SK-N-SH (cell line): ENCODE measurements around the gene UNC119. TPM values are rescaled to one million over a fixed set of nuclear protein-coding genes. Genes with fewer than 3 reads are reported as not detected.

ENCODE experiments used
- CTCF ChIA-PET: fragments of 300-600, 350-600 bp; formaldehyde crosslinking; extraction: SDS; loops from one replicate; lab custom pipeline; 2021; lab: Yijun Ruan, JAX
- POLR2A ChIA-PET: fragments of 350-600 bp; sonication (Branson Sonifier 250); formaldehyde crosslinking; extraction: SDS; loops from one replicate; lab custom pipeline; 2020; ENCODE audit warnings: antibody characterized with exemption, inconsistent platforms; lab: Yijun Ruan, JAX
- DNase-seq: peaks from one replicate; pipeline ENCODE4 v3.0.0; 2012
- H2AFZ ChIP-seq: fragments of 200-600 bp; sonication (generic); 2 replicates; pipeline ENCODE4 v1.8.1; 2016; ENCODE audit warnings: antibody characterized with exemption, mild to moderate bottlenecking, low read depth
- H3F3A ChIP-seq: fragments of 200-600 bp; sonication (generic); replicated peaks from 2 replicates; pipeline ENCODE3; 2016; ENCODE audit warnings: antibody characterized with exemption, mild to moderate bottlenecking; ENCODE audit not compliant: insufficient read depth
- H3K27ac ChIP-seq, 2 experiments: fragments of 200-500 bp in 1 of 2; fragments of 200-600 bp in 1 of 2; sonication (Bioruptor generic) in 1 of 2; sonication (generic), shearing (Covaris generic) in 1 of 2; 2 replicates each; pipeline versions ENCODE4 v1.5.1 to v1.6.1; 2014 to 2016; ENCODE audit warnings: low read depth in 2 of 2, inconsistent platforms in 1 of 2, low read length in 1 of 2, mild to moderate bottlenecking in 1 of 2, mixed read lengths in 1 of 2
- H3K27me3 ChIP-seq: fragments of 200-600 bp; sonication (generic), shearing (Covaris generic); 2 replicates; pipeline ENCODE4 v1.6.1; 2016; ENCODE audit warnings: mixed run types; ENCODE audit not compliant: insufficient read depth
- H3K36me3 ChIP-seq, 2 experiments: fragments of 200-500 bp in 1 of 2; fragments of 200-600 bp in 1 of 2; sonication (Bioruptor generic) in 1 of 2; sonication (generic) in 1 of 2; replicated peaks in 1 of 2; 2 replicates each; pipeline versions ENCODE3 to v1.5.1; 2014 to 2016; ENCODE audit warnings: low read length in 1 of 2, mild to moderate bottlenecking in 1 of 2; ENCODE audit not compliant: insufficient read depth in 2 of 2, control insufficient read depth in 1 of 2
- H3K4me1 ChIP-seq, 2 experiments: fragments of 200-500 bp in 1 of 2; fragments of 200-600 bp in 1 of 2; sonication (Bioruptor generic) in 1 of 2; sonication (generic), shearing (Covaris generic) in 1 of 2; 2 replicates each; pipeline versions ENCODE4 v1.5.1 to v1.6.1; 2014 to 2016; ENCODE audit warnings: low read depth in 1 of 2, low read length in 1 of 2, mixed run types in 1 of 2; ENCODE audit not compliant: insufficient read depth in 2 of 2, control insufficient read depth in 1 of 2
- H3K4me2 ChIP-seq: fragments of 200-600 bp; sonication (generic), shearing (Covaris generic); 2 replicates; pipeline ENCODE4 v1.6.1; 2017; ENCODE audit warnings: mixed run types
- H3K4me3 ChIP-seq, 2 experiments: fragments of 200-500 bp in 1 of 2; fragments of 200-600 bp in 1 of 2; sonication (Bioruptor generic) in 1 of 2; sonication (generic), shearing (Covaris generic) in 1 of 2; 2 replicates each; pipeline versions ENCODE4 v1.5.1 to v1.8.1; 2014 to 2016; ENCODE audit warnings: low read depth in 2 of 2, inconsistent platforms in 1 of 2, low read length in 1 of 2, mild to moderate bottlenecking in 1 of 2, mixed read lengths in 1 of 2, moderate library complexity in 1 of 2
- H3K79me2 ChIP-seq: fragments of 200-600 bp; sonication (generic); 2 replicates; pipeline ENCODE4 v1.8.1; 2017; ENCODE audit warnings: mild to moderate bottlenecking; ENCODE audit not compliant: insufficient read depth
- H3K9ac ChIP-seq: fragments of 200-600 bp; sonication (generic); 2 replicates; pipeline ENCODE4 v1.6.1; 2017; ENCODE audit warnings: mixed run types
- H3K9me2 ChIP-seq: fragments of 200-600 bp; sonication (generic); 2 replicates; pipeline ENCODE4 v1.6.1; 2017; ENCODE audit warnings: mixed run types
- H3K9me3 ChIP-seq: fragments of 200-600 bp; sonication (generic); 2 replicates; pipeline ENCODE4 v1.6.1; 2017; ENCODE audit warnings: mixed run types, mild to moderate bottlenecking, moderate library complexity
- H4K20me1 ChIP-seq: fragments of 200-600 bp; sonication (generic); 2 replicates; pipeline ENCODE4 v1.6.1; 2017; ENCODE audit warnings: mild to moderate bottlenecking, mixed run types; ENCODE audit not compliant: insufficient read depth
- CTCF ChIP-seq: fragments of 200-600 bp; sonication (generic); IDR thresholded peaks from 2 replicates; pipeline ENCODE4 v1.6.1; 2017; ENCODE audit warnings: antibody characterized with exemption, mild to moderate bottlenecking, moderate library complexity
- EP300 ChIP-seq, 2 experiments: IDR thresholded peaks; 2 replicates each; pipeline versions ENCODE4 v1.4.0 to v1.6.1; 2012; ENCODE audit warnings: borderline replicate concordance in 1 of 2, low read depth in 1 of 2, low read length in 1 of 2
- FOXJ3 ChIP-seq: sonication (generic); formaldehyde crosslinking; IDR thresholded peaks from 2 replicates; pipeline ENCODE4 v1.5.1; 2020; ENCODE audit warnings: mild to moderate bottlenecking, missing genetic modification reagents
- GATA2 ChIP-seq: sonication (generic); formaldehyde crosslinking; IDR thresholded peaks from 2 replicates; pipeline ENCODE4 v1.5.0; 2020; ENCODE audit warnings: mild to moderate bottlenecking, missing genetic modification reagents
- JUND ChIP-seq: IDR thresholded peaks from 2 replicates; pipeline ENCODE4 v1.4.0; 2012
- RCOR1 ChIP-seq: fragments of 150-350 bp; IDR thresholded peaks from 2 replicates; pipeline ENCODE4 v1.6.1; 2017; ENCODE audit warnings: antibody characterized with exemption, low read length
- REST ChIP-seq: IDR thresholded peaks from 2 replicates; pipeline ENCODE4 v1.6.1; 2012; ENCODE audit warnings: mild to moderate bottlenecking, low read depth, low read length, moderate library complexity
- RFX5 ChIP-seq: IDR thresholded peaks from 2 replicates; pipeline ENCODE4 v1.6.1; 2012; ENCODE audit warnings: mild to moderate bottlenecking, improper control_type of control experiment, low read length
- SIN3A ChIP-seq: IDR thresholded peaks from 2 replicates; pipeline ENCODE4 v1.6.1; 2012; ENCODE audit warnings: low read depth, mild to moderate bottlenecking, low read length, moderate library complexity, borderline replicate concordance
- SMC3 ChIP-seq: IDR thresholded peaks from 2 replicates; pipeline ENCODE4 v1.6.1; 2012; ENCODE audit warnings: low read depth, low read length, improper control_type of control experiment
- TCF12 ChIP-seq: IDR thresholded peaks from 2 replicates; pipeline ENCODE4 v1.4.0; 2012
- TEAD4 ChIP-seq: IDR thresholded peaks from 2 replicates; pipeline ENCODE4 v1.4.0; 2012; ENCODE audit warnings: mild to moderate bottlenecking, borderline replicate concordance; ENCODE audit not compliant: insufficient read depth
- WGBS: methylation state at CpG from one replicate; pipeline ENCODE4 v1.1.6; 2017; ENCODE audit warnings: low lambda C conversion rate; 5-methylcytosine and 5-hydroxymethylcytosine counted together
- polyA plus RNA-seq, 3 experiments: library from polyadenylated mRNA; depleted of rRNA; stranded (reverse); fragments of >200 nt; gene quantifications; 2 replicates each; pipeline ENCODE4 v1.2.3, GENCODE V29; 2012
- TF ChIP-seq, protein P1 (sequence below): IDR thresholded peaks from 2 replicates; pipeline ENCODE4 v1.4.0; 2012; ENCODE audit warnings: low read depth
- TF ChIP-seq, protein P2 (sequence below): IDR thresholded peaks from 2 replicates; pipeline ENCODE4 v1.4.0; 2012; ENCODE audit warnings: low read depth, borderline replicate concordance

Gene UNC119
- polyA plus RNA-seq, 1 of the 3 experiments (the other 2 are of a cell fraction): 89.9 TPM

GRCh38 chr17:28519236-28519635, 33.2 kb downstream of the UNC119 start:
- no peak for DNase-seq
- H3K4me2 ChIP-seq: no peak overlapping the region
- H3K4me3 ChIP-seq: no peak overlapping the region
- H4K20me1 ChIP-seq: no peaks in the 10 kb centered on the region
- peaks cover 7% of the 10 kb centered on the region; the same call in 1 of the 2 replicates for H3K27me3 ChIP-seq
- no peak overlapping the region for H2AFZ ChIP-seq
- no peaks in the 10 kb centered on the region for H3F3A ChIP-seq
- no peak overlapping the region for H3K9ac ChIP-seq
- POLR2A ChIA-PET: no interaction called here
- CTCF ChIA-PET: interaction anchor here (1.0 to 2.9 kb wide), 4 partner anchors 9 to 29 kb away, joined by 3 to 14 read pairs (median 4); no protein-coding TSS in a partner anchor
- H3K9me2 ChIP-seq: no peaks in the 10 kb centered on the region
- TF ChIP-seq RFX5 (no peak), SMC3 (no peak), JUND (no peak), GATA2 (CRISPR knock-in tag) (no peak), FOXJ3 (CRISPR knock-in tag) (no peak), SIN3A (no peak), TCF12 (no peak), EP300 (IDR thresholded peaks at IDR 0.05; ENCODE audit: borderline replicate concordance in 1 of 2, low read depth in 1 of 2, low read length in 1 of 2) (no peak), RCOR1 (no peak), CTCF (no peak), REST (no peak), TEAD4 (no peak)
- TF ChIP-seq, protein P1, sequence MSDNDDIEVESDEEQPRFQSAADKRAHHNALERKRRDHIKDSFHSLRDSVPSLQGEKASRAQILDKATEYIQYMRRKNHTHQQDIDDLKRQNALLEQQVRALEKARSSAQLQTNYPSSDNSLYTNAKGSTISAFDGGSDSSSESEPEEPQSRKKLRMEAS: no peak
- TF ChIP-seq, protein P2, sequence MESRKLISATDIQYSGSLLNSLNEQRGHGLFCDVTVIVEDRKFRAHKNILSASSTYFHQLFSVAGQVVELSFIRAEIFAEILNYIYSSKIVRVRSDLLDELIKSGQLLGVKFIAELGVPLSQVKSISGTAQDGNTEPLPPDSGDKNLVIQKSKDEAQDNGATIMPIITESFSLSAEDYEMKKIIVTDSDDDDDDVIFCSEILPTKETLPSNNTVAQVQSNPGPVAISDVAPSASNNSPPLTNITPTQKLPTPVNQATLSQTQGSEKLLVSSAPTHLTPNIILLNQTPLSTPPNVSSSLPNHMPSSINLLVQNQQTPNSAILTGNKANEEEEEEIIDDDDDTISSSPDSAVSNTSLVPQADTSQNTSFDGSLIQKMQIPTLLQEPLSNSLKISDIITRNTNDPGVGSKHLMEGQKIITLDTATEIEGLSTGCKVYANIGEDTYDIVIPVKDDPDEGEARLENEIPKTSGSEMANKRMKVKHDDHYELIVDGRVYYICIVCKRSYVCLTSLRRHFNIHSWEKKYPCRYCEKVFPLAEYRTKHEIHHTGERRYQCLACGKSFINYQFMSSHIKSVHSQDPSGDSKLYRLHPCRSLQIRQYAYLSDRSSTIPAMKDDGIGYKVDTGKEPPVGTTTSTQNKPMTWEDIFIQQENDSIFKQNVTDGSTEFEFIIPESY: no peak
- TF ChIP-seq, all 33 proteins: peak for 0
- WGBS: 36% methylated on average over 5 of the region's 5 CpGs
- Histone ChIP-seq H3K27ac (no peak overlapping the region), H3K79me2 (no peaks in the 10 kb centered on the region), H3K9me3 (no peaks in the 10 kb centered on the region), H3K4me1 (no peaks in the 10 kb centered on the region), H3K36me3 (no peaks in the 10 kb centered on the region)
